H1 (cell line): Measurements from ENCODE around the gene DDX4. TPM values are rescaled to one million over a fixed set of nuclear protein-coding genes. Genes with fewer than 3 reads are reported as not detected.

Source experiments
- CTCF ChIA-PET: fragments of 300-600 bp; sonication (Branson Sonifier 250); formaldehyde crosslinking; loops from one replicate; lab custom pipeline; 2021; ENCODE audit not compliant: partially characterized antibody; lab: Charles Lee
- POLR2A ChIA-PET: fragments of 300-600 bp; sonication (Branson Sonifier 250); formaldehyde crosslinking; loops from one replicate; lab custom pipeline; 2021; ENCODE audit warnings: inconsistent platforms; ENCODE audit not compliant: partially characterized antibody; lab: Charles Lee
- DNase-seq, 2 experiments: peaks; one replicate each; pipeline versions ENCODE4 v3.0.0 to v3.0.0-alpha.2; 2010 to 2022; ENCODE audit warnings: low spot score in 2 of 2, low read depth in 1 of 2, mixed read lengths in 1 of 2
- FAIRE-seq: peaks from 2 replicates; lab custom pipeline; 2011; peaks lifted over from hg19 to GRCh38; lab: Jason Lieb, UNC
- H2AFZ ChIP-seq: 2 replicates; pipeline ENCODE4 v1.8.1; 2012; ENCODE audit warnings: low read length, inconsistent platforms
- H2AK5ac ChIP-seq: 2 replicates; pipeline ENCODE4 v1.6.1; 2013; ENCODE audit warnings: low read depth, low read length
- H2BK120ac ChIP-seq: replicated peaks from 2 replicates; pipeline ENCODE3; 2013; ENCODE audit warnings: low read depth, low read length, inconsistent platforms
- H2BK12ac ChIP-seq: 2 replicates; pipeline ENCODE4 v1.6.1; 2013; ENCODE audit warnings: low read depth, low read length
- H2BK15ac ChIP-seq: 2 replicates; pipeline ENCODE4 v1.6.1; 2013; ENCODE audit warnings: low read length
- H2BK20ac ChIP-seq: 2 replicates; pipeline ENCODE4 v1.6.1; 2013; ENCODE audit warnings: low read length
- H2BK5ac ChIP-seq: 2 replicates; pipeline ENCODE4 v1.6.1; 2013; ENCODE audit warnings: low read depth, low read length
- H3K14ac ChIP-seq: 2 replicates; pipeline ENCODE4 v1.6.1; 2013; ENCODE audit warnings: inconsistent platforms; ENCODE audit not compliant: insufficient read length
- H3K18ac ChIP-seq: 2 replicates; pipeline ENCODE4 v1.6.1; 2013; ENCODE audit warnings: low read length; ENCODE audit errors: extremely low read depth
- H3K23ac ChIP-seq: 2 replicates; pipeline ENCODE4 v1.6.1; 2013; ENCODE audit warnings: inconsistent platforms; ENCODE audit not compliant: insufficient read length
- H3K23me2 ChIP-seq: 2 replicates; pipeline ENCODE4 v1.6.1; 2013; ENCODE audit warnings: low read depth, low read length
- H3K27ac ChIP-seq: 2 replicates; pipeline ENCODE4 v1.6.1; 2011; ENCODE audit warnings: low read depth, low read length, inconsistent platforms
- H3K27me3 ChIP-seq, 4 experiments: replicated peaks in 1 of 4; 1 replicate in 1 of 4; 2 replicates in 3 of 4; pipeline versions ENCODE4 v1.6.1 to v1.8.1; 2011 to 2013; ENCODE audit warnings: low read length in 3 of 4, mild to moderate bottlenecking in 3 of 4, inconsistent platforms in 2 of 4, mixed read lengths in 2 of 4, moderate library complexity in 1 of 4; ENCODE audit not compliant: control insufficient read depth in 3 of 4, insufficient read depth in 3 of 4; ENCODE audit errors: extremely low read depth in 1 of 4
- H3K36me3 ChIP-seq, 4 experiments: 2 replicates each; pipeline versions ENCODE4 v1.6.1 to v1.8.1; 2011 to 2013; ENCODE audit warnings: mild to moderate bottlenecking in 4 of 4, low read length in 3 of 4, moderate library complexity in 2 of 4, control low read depth in 1 of 4, inconsistent platforms in 1 of 4; ENCODE audit not compliant: insufficient read depth in 4 of 4, control insufficient read depth in 2 of 4
- H3K4ac ChIP-seq: replicated peaks from 2 replicates; pipeline ENCODE3; 2013; ENCODE audit warnings: low read length, low read depth, mixed read lengths, inconsistent platforms; ENCODE audit not compliant: insufficient read length
- H3K4me1 ChIP-seq, 4 experiments: replicated peaks in 1 of 4; 1 replicate in 1 of 4; 2 replicates in 3 of 4; pipeline versions ENCODE4 v1.6.1 to v1.8.1; 2011 to 2013; ENCODE audit warnings: low read length in 3 of 4, inconsistent platforms in 2 of 4, mixed read lengths in 1 of 4; ENCODE audit not compliant: insufficient read depth in 4 of 4, control insufficient read depth in 3 of 4
- H3K4me2 ChIP-seq, 2 experiments: 2 replicates each; pipeline versions ENCODE4 v1.6.1 to v1.8.1; 2011 to 2013; ENCODE audit warnings: low read depth in 2 of 2, low read length in 2 of 2, control low read depth in 1 of 2, inconsistent platforms in 1 of 2, mild to moderate bottlenecking in 1 of 2; ENCODE audit not compliant: insufficient read depth in 1 of 2
- H3K4me3 ChIP-seq, 4 experiments: fragments of 200-600, 300-600 bp in 1 of 4; sonication (generic), shearing (Covaris generic), sonication (Bioruptor Twin) in 1 of 4; 2 replicates each; pipeline versions ENCODE4 v1.5.1 to v1.8.1; 2011 to 2016; ENCODE audit warnings: low read length in 4 of 4, low read depth in 3 of 4, control low read depth in 2 of 4, inconsistent platforms in 2 of 4, mild to moderate bottlenecking in 2 of 4, mixed read lengths in 1 of 4, moderate library complexity in 1 of 4; ENCODE audit not compliant: insufficient read depth in 2 of 4; ENCODE audit errors: extremely low read depth in 1 of 4
- H3K56ac ChIP-seq: replicated peaks from 2 replicates; pipeline ENCODE3; 2013; ENCODE audit warnings: low read depth, mild to moderate bottlenecking, mixed read lengths, low read length, inconsistent platforms; ENCODE audit not compliant: insufficient read length
- H3K79me1 ChIP-seq: 2 replicates; pipeline ENCODE4 v1.6.1; 2013; ENCODE audit warnings: low read depth, low read length, control low read depth
- H3K79me2 ChIP-seq, 2 experiments: 2 replicates each; pipeline versions ENCODE4 v1.6.1 to v1.8.1; 2012 to 2013; ENCODE audit warnings: low read length in 2 of 2, mild to moderate bottlenecking in 2 of 2, inconsistent platforms in 1 of 2; ENCODE audit not compliant: insufficient read depth in 2 of 2, control insufficient read depth in 1 of 2
- H3K9ac ChIP-seq, 4 experiments: replicated peaks in 1 of 4; 1 replicate in 1 of 4; 2 replicates in 3 of 4; pipeline versions ENCODE4 v1.6.1 to v1.8.1; 2011 to 2013; ENCODE audit warnings: low read depth in 3 of 4, low read length in 3 of 4, control low read depth in 2 of 4, mild to moderate bottlenecking in 2 of 4, moderate library complexity in 2 of 4, inconsistent platforms in 1 of 4; ENCODE audit errors: extremely low read depth in 1 of 4
- H3K9me3 ChIP-seq, 2 experiments: 2 replicates each; pipeline versions ENCODE4 v1.6.1 to v1.8.1; 2012 to 2013; ENCODE audit warnings: mild to moderate bottlenecking in 2 of 2, moderate library complexity in 2 of 2, control low read depth in 1 of 2, inconsistent platforms in 1 of 2, low read depth in 1 of 2, low read length in 1 of 2, mixed read lengths in 1 of 2; ENCODE audit not compliant: insufficient read depth in 2 of 2
- H4K20me1 ChIP-seq, 2 experiments: replicated peaks in 1 of 2; 2 replicates each; pipeline versions ENCODE3 to v1.8.1; 2011 to 2013; ENCODE audit warnings: inconsistent platforms in 2 of 2, low read length in 2 of 2, mild to moderate bottlenecking in 1 of 2; ENCODE audit not compliant: insufficient read depth in 2 of 2, control insufficient read depth in 1 of 2
- H4K5ac ChIP-seq: 2 replicates; pipeline ENCODE4 v1.6.1; 2013; ENCODE audit warnings: low read length, low read depth, mixed read lengths, inconsistent platforms; ENCODE audit not compliant: insufficient read length
- H4K8ac ChIP-seq: 2 replicates; pipeline ENCODE4 v1.8.0; 2013; ENCODE audit warnings: mild to moderate bottlenecking, moderate library complexity, low read length, inconsistent platforms; ENCODE audit not compliant: insufficient read depth; ENCODE audit errors: extremely low read depth
- H4K91ac ChIP-seq: replicated peaks from 2 replicates; pipeline ENCODE3; 2013; ENCODE audit warnings: low read length, mixed read lengths, inconsistent platforms; ENCODE audit not compliant: insufficient read length
- BCL11A ChIP-seq, 2 experiments: IDR thresholded peaks; one replicate each; pipeline ENCODE4 v1.6.1; 2011; ENCODE audit warnings: low read depth in 2 of 2, low read length in 2 of 2, mild to moderate bottlenecking in 2 of 2
- BRCA1 ChIP-seq: IDR thresholded peaks from 2 replicates; pipeline ENCODE4 v1.6.1; 2012; ENCODE audit warnings: low read depth, low read length, improper control_type of control experiment
- CHD1 ChIP-seq: IDR thresholded peaks from 2 replicates; pipeline ENCODE4 v1.6.1; 2012; ENCODE audit warnings: low read depth, low read length, improper control_type of control experiment
- CTBP2 ChIP-seq: IDR thresholded peaks from 2 replicates; pipeline ENCODE4 v1.7.0; 2011; ENCODE audit warnings: borderline replicate concordance, mild to moderate bottlenecking, moderate library complexity, mixed read lengths, low read length; ENCODE audit not compliant: insufficient read depth, insufficient read length
- NANOG ChIP-seq: IDR thresholded peaks from 2 replicates; pipeline ENCODE4 v1.6.1; 2011; ENCODE audit warnings: low read length, low read depth, mild to moderate bottlenecking, inconsistent platforms; ENCODE audit not compliant: insufficient read depth, poor library complexity, severe bottlenecking
- POU5F1 ChIP-seq: IDR thresholded peaks from 2 replicates; pipeline ENCODE4 v1.6.1; 2011; ENCODE audit warnings: low read depth, mild to moderate bottlenecking, low read length, moderate library complexity
- SAP30 ChIP-seq: fragments of 300-600 bp; sonication (generic); IDR thresholded peaks from 2 replicates; pipeline ENCODE4 v1.7.1; 2012; ENCODE audit warnings: low read length, moderate library complexity, mild to moderate bottlenecking, inconsistent platforms; ENCODE audit not compliant: insufficient read depth, insufficient replicate concordance
- SUZ12 ChIP-seq: fragments of 200-600 bp; sonication (generic); IDR thresholded peaks from 2 replicates; pipeline ENCODE4 v1.6.1; 2012; ENCODE audit warnings: mild to moderate bottlenecking, inconsistent platforms, low read length, moderate library complexity, mixed read lengths
- WGBS, 2 experiments: shearing (Covaris generic) in 1 of 2; methylation state at CpG; one replicate each; pipeline versions ENCODE4 v1.1.6 to v1.1.7; 2013 to 2015; ENCODE audit warnings: low lambda C conversion rate in 2 of 2, mixed read lengths in 2 of 2, inconsistent platforms in 1 of 2, low coverage in 1 of 2, missing lambda C conversion rate in 1 of 2; ENCODE audit not compliant: insufficient replicate concordance in 2 of 2, insufficient coverage in 1 of 2, insufficient read length in 1 of 2; ENCODE audit errors: extremely low coverage in 1 of 2, missing lambda C conversion rate in 1 of 2; 5-methylcytosine and 5-hydroxymethylcytosine counted together
- polyA plus RNA-seq, 7 experiments: library from polyadenylated mRNA; depleted of rRNA in 3 of 7; stranded (reverse) in 5 of 7; unstranded in 2 of 7; fragments of >200 nt in 5 of 7; fragments of 200-250 nt in 2 of 7; gene quantifications; 1 replicate in 5 of 7; 2 replicates in 1 of 7; 4 replicates in 1 of 7; pipeline versions ENCODE4 v1.2.1 to v1.2.3, GENCODE V29; 2011 to 2013; ENCODE audit warnings: missing spikeins in 2 of 7, mixed read lengths in 2 of 7
- total RNA-seq: library from RNA; stranded (reverse); fragmentation: NEBNext Ultra II Directional; extraction: Animal tissue kit (Norgen Biotek cat#: 25700); gene quantifications from 2 replicates; pipeline ENCODE4 v1.2.1, GENCODE V29; 2021
- TF ChIP-seq, protein P1 (sequence below): IDR thresholded peaks from 2 replicates; pipeline ENCODE4 v1.6.1; 2012; ENCODE audit warnings: inconsistent platforms
- TF ChIP-seq, protein P2 (sequence below): IDR thresholded peaks from 2 replicates; pipeline ENCODE4 v1.6.1; 2012; ENCODE audit warnings: low read length, inconsistent platforms

DDX4 gene
- total and polyA plus RNA-seq, 2 of the 8 experiments (the other 6 are each of a cell fraction or from before 2014, with no cell fraction given), result 0.15 TPM; not detected in 1

GRCh38 chr5:55749387-55749786 lies 11.5 kb downstream of the DDX4 start:
- ChIA-PET CTCF (interaction anchor here (0.7 to 1.0 kb wide), 2 partner anchors 10 to 31 kb away, joined by 3 read pairs; no protein-coding TSS in a partner anchor), POLR2A (no interaction called here)
- 66% methylated on average over 2 of the region's 2 CpGs; no CpG with 5 or more reads in 1 of the 2 experiments for WGBS, 2 experiments
- Histone ChIP-seq H3K56ac (no peak overlapping the region), H2BK20ac (no peak overlapping the region), H3K4me1 (no peaks in the 10 kb centered on the region), H3K18ac (no peak overlapping the region), H4K20me1 (no peaks in the 10 kb centered on the region), H3K23ac (no peak overlapping the region), H3K4me3 (no peak overlapping the region), H2BK5ac (no peak overlapping the region), H3K79me1 (no peaks in the 10 kb centered on the region), H3K9me3 (no peaks in the 10 kb centered on the region), H2AFZ (peak overlapping the region; percentile 34), H3K27me3 (no peaks in the 10 kb centered on the region), H3K9ac (no peak overlapping the region), H2AK5ac (no peak overlapping the region), H4K91ac (no peak overlapping the region), H3K36me3 (no peaks in the 10 kb centered on the region), H3K79me2 (no peaks in the 10 kb centered on the region), H2BK12ac (no peak overlapping the region), H3K4me2 (no peak overlapping the region), H4K8ac (no peak overlapping the region), H2BK15ac (no peak overlapping the region), H4K5ac (no peak overlapping the region), H3K23me2 (no peaks in the 10 kb centered on the region), H3K14ac (no peak overlapping the region), H3K27ac (no peak overlapping the region), H2BK120ac (no peak overlapping the region), H3K4ac (no peak overlapping the region)
- no peak for TF ChIP-seq SUZ12
- no peak for TF ChIP-seq POU5F1
- TF ChIP-seq BRCA1, result no peak
- TF ChIP-seq CHD1, result no peak
- TF ChIP-seq, protein P1, sequence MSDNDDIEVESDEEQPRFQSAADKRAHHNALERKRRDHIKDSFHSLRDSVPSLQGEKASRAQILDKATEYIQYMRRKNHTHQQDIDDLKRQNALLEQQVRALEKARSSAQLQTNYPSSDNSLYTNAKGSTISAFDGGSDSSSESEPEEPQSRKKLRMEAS, result no peak
- TF ChIP-seq NANOG, result no peak
- TF ChIP-seq, protein P2, sequence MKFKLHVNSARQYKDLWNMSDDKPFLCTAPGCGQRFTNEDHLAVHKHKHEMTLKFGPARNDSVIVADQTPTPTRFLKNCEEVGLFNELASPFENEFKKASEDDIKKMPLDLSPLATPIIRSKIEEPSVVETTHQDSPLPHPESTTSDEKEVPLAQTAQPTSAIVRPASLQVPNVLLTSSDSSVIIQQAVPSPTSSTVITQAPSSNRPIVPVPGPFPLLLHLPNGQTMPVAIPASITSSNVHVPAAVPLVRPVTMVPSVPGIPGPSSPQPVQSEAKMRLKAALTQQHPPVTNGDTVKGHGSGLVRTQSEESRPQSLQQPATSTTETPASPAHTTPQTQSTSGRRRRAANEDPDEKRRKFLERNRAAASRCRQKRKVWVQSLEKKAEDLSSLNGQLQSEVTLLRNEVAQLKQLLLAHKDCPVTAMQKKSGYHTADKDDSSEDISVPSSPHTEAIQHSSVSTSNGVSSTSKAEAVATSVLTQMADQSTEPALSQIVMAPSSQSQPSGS, result no peak
- no peak for TF ChIP-seq CTBP2
- TF ChIP-seq BCL11A (IDR thresholded peaks at IDR 0.05; ENCODE audit: low read depth in 2 of 2, low read length in 2 of 2), result no peak
- TF ChIP-seq SAP30, result no peak
- DNase-seq (no peak), FAIRE-seq (no peak)
